Stimulated activated effector memory CD8-positive, alpha-beta T cell treated with anti-CD3 and anti-CD28 coated beads, Interleukin-12 subunit alpha, Interleukin-12 subunit beta, amount 100 ng/mL, for 72 hours (primary cell): ENCODE results near the gene TRIM34.
"Not testable (repeated sequence)": the region's sequence is repeated elsewhere in the genome, so short reads cannot be mapped to it uniquely, and the experiment has no call there.

Source experiments
- ATAC-seq: fragments of 150-1000 bp; cut with Tn5 transposase; 2 replicates; pipeline ENCODE4 v1.10.0; 2021
- DNase-seq, 2 donors: peaks; one replicate each; pipeline ENCODE4 v3.0.0; 2021 to 2022; ENCODE audit warnings: low spot score in 2 of 2
- H3K27ac Mint-ChIP-seq: one replicate; pipeline ENCODE4 v1.8.0; 2022; ENCODE audit warnings: mild to moderate bottlenecking, mixed read lengths
- H3K36me3 Mint-ChIP-seq: one replicate; pipeline ENCODE4 v1.8.0; 2022; ENCODE audit warnings: mild to moderate bottlenecking, mixed read lengths
- H3K4me1 Mint-ChIP-seq: one replicate; pipeline ENCODE4 v1.8.0; 2022; ENCODE audit warnings: mixed read lengths
- H3K4me3 Mint-ChIP-seq: one replicate; pipeline ENCODE4 v1.8.0; 2022; ENCODE audit warnings: mild to moderate bottlenecking, mixed read lengths
- H3K9me3 Mint-ChIP-seq: one replicate; pipeline ENCODE4 v1.8.0; 2022; ENCODE audit warnings: mixed read lengths

Gene TRIM34, protein sequence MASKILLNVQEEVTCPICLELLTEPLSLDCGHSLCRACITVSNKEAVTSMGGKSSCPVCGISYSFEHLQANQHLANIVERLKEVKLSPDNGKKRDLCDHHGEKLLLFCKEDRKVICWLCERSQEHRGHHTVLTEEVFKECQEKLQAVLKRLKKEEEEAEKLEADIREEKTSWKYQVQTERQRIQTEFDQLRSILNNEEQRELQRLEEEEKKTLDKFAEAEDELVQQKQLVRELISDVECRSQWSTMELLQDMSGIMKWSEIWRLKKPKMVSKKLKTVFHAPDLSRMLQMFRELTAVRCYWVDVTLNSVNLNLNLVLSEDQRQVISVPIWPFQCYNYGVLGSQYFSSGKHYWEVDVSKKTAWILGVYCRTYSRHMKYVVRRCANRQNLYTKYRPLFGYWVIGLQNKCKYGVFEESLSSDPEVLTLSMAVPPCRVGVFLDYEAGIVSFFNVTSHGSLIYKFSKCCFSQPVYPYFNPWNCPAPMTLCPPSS

DNA sequence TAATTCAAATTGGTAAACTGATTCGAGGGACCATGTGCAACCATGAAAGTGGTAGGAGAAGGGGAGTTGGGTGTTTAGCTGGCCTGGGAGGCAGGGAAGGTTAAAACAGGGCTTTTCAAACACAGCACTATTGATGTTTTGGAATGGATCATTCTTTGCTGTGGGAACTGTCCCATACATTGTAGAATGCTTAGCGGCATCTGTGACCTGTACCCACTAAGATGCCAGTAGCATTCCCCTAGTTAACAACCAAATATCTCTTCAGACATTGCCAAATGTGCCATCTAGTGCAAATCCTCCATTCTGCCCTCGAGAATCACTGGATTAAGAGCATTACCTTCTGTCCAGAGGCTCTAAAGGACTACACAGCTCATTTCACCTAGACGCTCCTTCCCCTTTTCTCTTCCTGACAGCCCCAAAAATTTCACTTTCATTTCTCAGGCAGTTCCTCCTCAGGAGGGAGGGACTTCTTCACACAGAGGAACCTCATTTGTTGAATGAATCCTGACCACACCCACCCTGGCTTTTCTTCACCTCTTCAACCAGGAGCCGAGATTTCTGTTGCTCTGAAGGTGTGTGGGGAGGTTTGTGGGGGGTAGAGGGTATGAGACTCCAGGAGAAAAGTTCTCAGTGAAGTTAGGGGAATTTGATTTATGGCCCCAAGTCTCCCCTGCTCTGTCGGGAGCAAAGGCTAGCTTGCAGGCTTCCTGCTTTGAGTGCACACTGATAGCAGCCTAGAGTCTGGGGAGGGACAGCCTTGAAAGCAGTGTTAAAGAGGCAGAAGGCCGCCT, at the start of gene TRIM34:
TRIM34 (plus strand) TSS at position 513 of the 791 bp plus-strand sequence. CDS start 7,331 bp downstream, outside the sequence.
- H3K36me3 Mint-ChIP-seq = no peaks in the 10 kb centered on the region
- peaks cover 31% of the 10 kb centered on the region for H3K4me1 Mint-ChIP-seq
- H3K4me3 Mint-ChIP-seq = peak within 1 kb of the TSS; percentile 71
- H3K27ac Mint-ChIP-seq = peak within 1 kb of the TSS; percentile 79
- peak; percentile 26 to 77 for DNase-seq
- no peaks in the 10 kb centered on the region for H3K9me3 Mint-ChIP-seq
- ATAC-seq = peak; percentile 94

- Mint-ChIP-seq H3K27ac (no peak overlapping the region), H3K9me3 (no peaks in the 10 kb centered on the region), H3K4me3 (no peak overlapping the region), H3K4me1 (peaks cover 6% of the 10 kb centered on the region), H3K36me3 (no peaks in the 10 kb centered on the region)
- ATAC-seq (no peak), DNase-seq (no peak)
These were observed 49.6 kb upstream of the TRIM34 start for GRCh38 chr11:5575152-5575551.

GRCh38 chr11:5577101-5577500, 47.7 kb upstream of the TRIM34 start:
- Mint-ChIP-seq H3K27ac (no peak overlapping the region), H3K36me3 (no peaks in the 10 kb centered on the region), H3K9me3 (no peaks in the 10 kb centered on the region), H3K4me3 (no peak overlapping the region), H3K4me1 (no peaks in the 10 kb centered on the region)
- ATAC-seq (no peak), DNase-seq (no peak)

DNA sequence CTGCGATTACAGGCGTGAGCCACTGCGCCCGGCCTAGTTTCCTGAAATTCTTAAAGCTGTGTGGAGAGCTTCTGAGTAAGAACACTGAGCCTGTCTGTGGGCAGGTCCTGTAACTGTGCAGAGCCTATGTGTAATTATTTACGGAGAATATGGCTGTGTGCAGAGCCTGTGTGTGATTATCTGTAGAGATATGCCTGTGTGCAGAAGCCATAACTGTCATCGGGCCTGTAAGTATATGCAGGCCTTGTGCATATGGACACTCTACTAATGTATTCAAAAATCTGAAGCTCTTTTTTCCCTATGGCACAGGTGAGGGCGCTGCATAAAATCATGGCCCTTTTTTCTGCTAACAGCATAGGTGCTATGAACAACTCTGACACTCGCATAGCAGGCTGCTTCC, 44.2 kb upstream of the TRIM34 start, which contains the start of gene OR52B6:
OR52B6 (plus strand) TSS at position 301 of the 400 bp plus-strand sequence; CDS start at position 301, 0 bp downstream.
- Mint-ChIP-seq H3K9me3 (peaks cover 3% of the 10 kb centered on the region), H3K4me3 (no peak within 1 kb of the TSS), H3K27ac (no peak within 1 kb of the TSS), H3K4me1 (no peaks in the 10 kb centered on the region), H3K36me3 (no peaks in the 10 kb centered on the region)
- DNase-seq (no peak), ATAC-seq (no peak)

GRCh38 chr11:5581014-5581413, 43.8 kb upstream of the TRIM34 start:
- Mint-ChIP-seq H3K36me3 (no peaks in the 10 kb centered on the region), H3K9me3 (peaks cover 3% of the 10 kb centered on the region), H3K27ac (no peak overlapping the region), H3K4me1 (no peaks in the 10 kb centered on the region), H3K4me3 (no peak overlapping the region)
- DNase-seq = no peak
- no peak for ATAC-seq

- H3K4me1 Mint-ChIP-seq, H3K36me3 Mint-ChIP-seq, H3K4me3 Mint-ChIP-seq, H3K27ac Mint-ChIP-seq, H3K9me3 Mint-ChIP-seq, DNase-seq, ATAC-seq: not testable (repeated sequence)
These were observed 40.3 kb upstream of the TRIM34 start for GRCh38 chr11:5584458-5584857.

GRCh38 chr11:5589906-5590305, 34.9 kb upstream of the TRIM34 start:
- not testable (repeated sequence) for ATAC-seq, H3K9me3 Mint-ChIP-seq, H3K36me3 Mint-ChIP-seq

GRCh38 chr11:5591613-5592012, 33.2 kb upstream of the TRIM34 start:
- no peaks in the 10 kb centered on the region for H3K9me3 Mint-ChIP-seq
- no peaks in the 10 kb centered on the region for H3K36me3 Mint-ChIP-seq
- H3K4me3 Mint-ChIP-seq = no peak overlapping the region
- DNase-seq (no peak), ATAC-seq (no peak)
- H3K4me1 Mint-ChIP-seq = peaks cover 5% of the 10 kb centered on the region
- no peak overlapping the region for H3K27ac Mint-ChIP-seq

More at GRCh38 chr11:5589906-5590305, 34.9 kb upstream of the TRIM34 start:
- not testable (repeated sequence) for H3K27ac Mint-ChIP-seq, H3K4me3 Mint-ChIP-seq, DNase-seq, H3K4me1 Mint-ChIP-seq

DNA sequence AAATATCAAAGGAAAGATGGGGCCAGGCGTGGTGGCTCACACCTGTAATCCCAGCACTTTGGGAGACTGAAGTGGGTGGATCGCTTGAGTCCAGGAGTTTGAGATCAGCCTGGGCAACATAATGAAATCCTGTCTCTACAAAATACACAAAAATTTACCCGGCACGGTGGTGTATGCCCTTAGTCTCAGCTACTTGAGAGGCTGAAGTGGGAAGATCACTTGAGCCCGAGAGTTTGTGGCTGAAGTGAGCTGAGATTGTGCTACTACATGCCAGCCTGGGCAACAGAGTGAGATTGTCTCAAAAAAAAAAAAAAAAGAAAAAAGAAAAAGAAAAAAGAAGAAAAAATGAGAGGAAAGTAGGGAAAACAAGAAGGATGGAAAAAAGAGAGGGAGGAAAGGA, 32.2 kb upstream of the TRIM34 start:
- DNase-seq (no peak), ATAC-seq (no peak)
- Mint-ChIP-seq H3K4me1 (peaks cover 5% of the 10 kb centered on the region), H3K4me3 (no peak overlapping the region), H3K9me3 (no peaks in the 10 kb centered on the region), H3K27ac (no peak overlapping the region), H3K36me3 (no peaks in the 10 kb centered on the region)

GRCh38 chr11:5593146-5593545, 31.7 kb upstream of the TRIM34 start:
- ATAC-seq (no peak), DNase-seq (no peak)
- H3K36me3 Mint-ChIP-seq = no peaks in the 10 kb centered on the region
- no peak overlapping the region for H3K4me3 Mint-ChIP-seq
- peaks cover 5% of the 10 kb centered on the region for H3K4me1 Mint-ChIP-seq
- H3K9me3 Mint-ChIP-seq = no peaks in the 10 kb centered on the region
- H3K27ac Mint-ChIP-seq = no peak overlapping the region

GRCh38 chr11:5596607-5597201, 28.1 kb upstream of the TRIM34 start, which contains the start of gene TRIM6:
TRIM6 (plus strand) TSS chr11:5596637; CDS start chr11:5596898, 261 bp downstream.
- H3K9me3 Mint-ChIP-seq = no peaks in the 10 kb centered on the region
- peak within 1 kb of the TSS; percentile 43 for H3K27ac Mint-ChIP-seq
- H3K4me1 Mint-ChIP-seq = peaks cover 5% of the 10 kb centered on the region
- H3K36me3 Mint-ChIP-seq = no peaks in the 10 kb centered on the region
- DNase-seq (no peak), ATAC-seq (peak; percentile 31)
- H3K4me3 Mint-ChIP-seq = peak within 1 kb of the TSS; percentile 59

DNA sequence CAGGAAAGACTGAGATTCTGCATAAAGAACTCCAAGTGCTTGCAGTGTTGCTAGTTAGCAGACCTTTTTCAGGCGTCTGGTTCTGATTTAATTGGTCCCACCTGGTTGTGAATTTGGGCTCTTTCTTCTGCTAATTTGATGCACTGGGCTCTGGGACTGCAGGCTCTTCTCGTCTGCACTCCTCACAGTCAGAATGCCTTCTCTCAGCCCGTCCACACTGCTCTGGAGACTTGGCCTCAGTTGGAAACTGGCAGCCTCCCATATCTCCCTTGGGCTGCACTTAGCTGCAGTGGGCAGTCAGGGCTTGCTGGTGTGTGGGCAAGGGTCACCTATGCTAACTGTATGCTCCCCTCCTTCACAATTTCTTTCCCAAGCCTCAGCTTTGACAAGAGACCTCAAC, 26.8 kb upstream of the TRIM34 start:
- H3K4me3 Mint-ChIP-seq = no peak overlapping the region
- H3K4me1 Mint-ChIP-seq = peaks cover 5% of the 10 kb centered on the region
- no peak for ATAC-seq
- H3K27ac Mint-ChIP-seq = no peak overlapping the region
- H3K9me3 Mint-ChIP-seq = no peaks in the 10 kb centered on the region
- no peaks in the 10 kb centered on the region for H3K36me3 Mint-ChIP-seq
- no peak for DNase-seq

DNA sequence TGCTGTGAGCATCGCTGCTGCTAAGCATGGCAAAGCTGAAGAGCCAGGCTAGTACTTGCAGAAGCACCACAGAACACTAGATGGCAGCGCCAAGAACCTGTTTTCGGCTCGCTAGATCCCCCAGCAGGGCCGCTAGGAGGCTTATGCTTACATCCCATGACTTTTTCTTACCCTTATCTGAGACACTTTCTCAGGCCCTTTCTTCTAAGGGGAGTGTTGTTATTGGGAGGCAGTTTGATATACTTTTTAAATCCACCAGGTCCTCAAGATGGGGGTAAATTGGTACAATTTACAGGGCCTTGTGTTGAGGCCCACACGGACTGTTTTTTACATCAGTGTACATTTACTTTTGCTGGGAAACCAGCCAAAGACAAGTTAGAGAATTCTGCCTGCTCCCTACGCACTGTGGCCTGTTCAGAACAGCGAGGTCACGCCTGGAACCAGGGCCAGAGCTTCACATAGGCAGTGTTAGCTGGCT, 24.4 kb upstream of the TRIM34 start:
- no peak overlapping the region for H3K27ac Mint-ChIP-seq
- DNase-seq (peak; percentile 9 to 55), ATAC-seq (peak; percentile 84)
- H3K4me3 Mint-ChIP-seq = no peak overlapping the region
- no peaks in the 10 kb centered on the region for H3K9me3 Mint-ChIP-seq
- H3K36me3 Mint-ChIP-seq = no peaks in the 10 kb centered on the region
- peaks cover 5% of the 10 kb centered on the region for H3K4me1 Mint-ChIP-seq

- H3K4me3 Mint-ChIP-seq, H3K9me3 Mint-ChIP-seq, DNase-seq, H3K4me1 Mint-ChIP-seq, ATAC-seq, H3K27ac Mint-ChIP-seq, H3K36me3 Mint-ChIP-seq: not testable (repeated sequence)
These were observed 22.0 kb upstream of the TRIM34 start for GRCh38 chr11:5602791-5603190.

GRCh38 chr11:5603326-5603725, 21.5 kb upstream of the TRIM34 start:
- DNase-seq (no peak), ATAC-seq (no peak)
- no peak overlapping the region for H3K4me3 Mint-ChIP-seq
- H3K36me3 Mint-ChIP-seq = no peaks in the 10 kb centered on the region
- H3K9me3 Mint-ChIP-seq = no peaks in the 10 kb centered on the region
- no peak overlapping the region for H3K27ac Mint-ChIP-seq
- H3K4me1 Mint-ChIP-seq = no peaks in the 10 kb centered on the region
